Effector memory CD4-positive, alpha-beta T cell (primary cell): ENCODE measurements around the gene MACC1.
"Not testable (repeated sequence)": the region's sequence is repeated elsewhere in the genome, so short reads cannot be mapped to it uniquely, and the experiment has no call there.

ENCODE experiments used
- DNase-seq, 3 donors: peaks; one replicate each; pipeline ENCODE4 v3.0.0-alpha.2; 2020
- H3K27ac ChIP-seq: 2 replicates; pipeline ENCODE4 v1.7.0; 2013; ENCODE audit warnings: mild to moderate bottlenecking, low read length, moderate library complexity; ENCODE audit not compliant: insufficient read depth, poor library complexity, severe bottlenecking
- H3K27me3 ChIP-seq: replicated peaks from 2 replicates; pipeline ENCODE4 v1.7.0; 2013; ENCODE audit warnings: mild to moderate bottlenecking, low read length; ENCODE audit not compliant: insufficient read depth, control insufficient read depth, poor library complexity, severe bottlenecking
- H3K36me3 ChIP-seq: 2 replicates; pipeline ENCODE4 v1.7.0; 2013; ENCODE audit warnings: mild to moderate bottlenecking, low read length, moderate library complexity; ENCODE audit not compliant: control insufficient read depth, insufficient read depth
- H3K4me1 ChIP-seq: 2 replicates; pipeline ENCODE4 v1.7.0; 2013; ENCODE audit warnings: low read length, mild to moderate bottlenecking; ENCODE audit not compliant: control insufficient read depth, insufficient read depth, poor library complexity, severe bottlenecking
- H3K4me3 ChIP-seq: 2 replicates; pipeline ENCODE4 v1.7.0; 2013; ENCODE audit warnings: low read length, low read depth, mild to moderate bottlenecking; ENCODE audit not compliant: insufficient read depth, poor library complexity, severe bottlenecking
- H3K9me3 ChIP-seq: 2 replicates; pipeline ENCODE4 v1.7.0; 2013; ENCODE audit warnings: mild to moderate bottlenecking, low read length, moderate library complexity; ENCODE audit not compliant: control insufficient read depth

Gene MACC1

GRCh38 chr7:20122073-20122472 is 95.1 kb downstream of the MACC1 start:
- DNase-seq: no peak
- H3K36me3 ChIP-seq: no peaks in the 10 kb centered on the region
- no peaks in the 10 kb centered on the region for H3K9me3 ChIP-seq
- H3K4me1 ChIP-seq: no peaks in the 10 kb centered on the region
- H3K4me3 ChIP-seq: no peak overlapping the region
- H3K27ac ChIP-seq: no peak overlapping the region
- no peaks in the 10 kb centered on the region for H3K27me3 ChIP-seq

DNA sequence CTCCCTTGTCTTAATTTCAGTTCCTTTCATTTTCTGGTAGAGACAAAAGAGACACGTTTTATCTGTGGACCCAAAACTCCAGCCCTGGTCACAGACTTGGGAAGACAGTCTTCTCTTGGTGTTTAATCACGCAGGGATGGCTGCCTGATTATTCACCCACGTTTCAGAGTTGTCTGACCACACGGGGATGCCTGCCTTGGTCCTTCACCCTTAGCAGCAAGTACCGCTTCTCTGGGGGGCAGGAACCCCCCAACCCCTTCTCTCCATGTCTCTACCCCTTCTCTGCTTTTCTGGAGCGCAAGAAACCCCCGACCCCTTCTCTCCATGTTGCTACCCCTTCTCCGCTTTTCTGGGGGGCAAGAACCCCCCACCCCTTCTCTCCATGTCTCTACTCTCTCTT is 95.8 kb downstream of the MACC1 start:
- H3K4me1 ChIP-seq: no peaks in the 10 kb centered on the region
- no peaks in the 10 kb centered on the region for H3K9me3 ChIP-seq
- H3K27me3 ChIP-seq: no peaks in the 10 kb centered on the region
- no peaks in the 10 kb centered on the region for H3K36me3 ChIP-seq
- no peak overlapping the region for H3K27ac ChIP-seq
- no peak overlapping the region for H3K4me3 ChIP-seq
- DNase-seq: no peak

- not testable (repeated sequence) for H3K9me3 ChIP-seq, H3K27me3 ChIP-seq, DNase-seq, H3K4me1 ChIP-seq, H3K36me3 ChIP-seq, H3K27ac ChIP-seq, H3K4me3 ChIP-seq
Observed at GRCh38 chr7:20120611-20121168, 96.5 kb downstream of the MACC1 start.

DNA sequence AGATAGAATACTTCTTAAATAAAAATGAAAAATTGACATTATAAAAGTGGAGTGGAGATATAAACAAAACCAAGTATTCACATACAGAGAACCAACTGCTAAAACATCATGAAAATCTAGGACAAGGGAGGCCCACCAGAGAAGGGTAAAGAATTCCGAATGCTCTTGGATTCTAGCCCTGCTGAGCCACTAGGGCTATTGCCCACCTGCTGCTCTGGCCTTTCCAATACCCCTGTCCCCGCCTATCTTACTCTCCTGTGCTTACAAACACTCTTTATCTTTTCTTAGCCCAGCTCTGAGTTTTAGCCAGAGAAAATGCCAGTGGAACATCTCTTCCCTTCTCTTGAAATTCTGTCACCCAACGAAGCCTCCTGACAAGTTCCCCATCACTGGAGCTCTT is 100.3 kb downstream of the MACC1 start:
- H3K27ac ChIP-seq: no peak overlapping the region
- H3K9me3 ChIP-seq: no peaks in the 10 kb centered on the region
- no peaks in the 10 kb centered on the region for H3K4me1 ChIP-seq
- no peaks in the 10 kb centered on the region for H3K27me3 ChIP-seq
- no peak for DNase-seq
- H3K4me3 ChIP-seq: no peak overlapping the region
- H3K36me3 ChIP-seq: no peaks in the 10 kb centered on the region

GRCh38 chr7:20114468-20114867 is 102.7 kb downstream of the MACC1 start:
- Histone ChIP-seq H3K27me3 (no peaks in the 10 kb centered on the region), H3K36me3 (no peaks in the 10 kb centered on the region), H3K27ac (no peak overlapping the region), H3K4me3 (no peak overlapping the region), H3K9me3 (no peaks in the 10 kb centered on the region), H3K4me1 (no peaks in the 10 kb centered on the region)
- no peak for DNase-seq

DNA sequence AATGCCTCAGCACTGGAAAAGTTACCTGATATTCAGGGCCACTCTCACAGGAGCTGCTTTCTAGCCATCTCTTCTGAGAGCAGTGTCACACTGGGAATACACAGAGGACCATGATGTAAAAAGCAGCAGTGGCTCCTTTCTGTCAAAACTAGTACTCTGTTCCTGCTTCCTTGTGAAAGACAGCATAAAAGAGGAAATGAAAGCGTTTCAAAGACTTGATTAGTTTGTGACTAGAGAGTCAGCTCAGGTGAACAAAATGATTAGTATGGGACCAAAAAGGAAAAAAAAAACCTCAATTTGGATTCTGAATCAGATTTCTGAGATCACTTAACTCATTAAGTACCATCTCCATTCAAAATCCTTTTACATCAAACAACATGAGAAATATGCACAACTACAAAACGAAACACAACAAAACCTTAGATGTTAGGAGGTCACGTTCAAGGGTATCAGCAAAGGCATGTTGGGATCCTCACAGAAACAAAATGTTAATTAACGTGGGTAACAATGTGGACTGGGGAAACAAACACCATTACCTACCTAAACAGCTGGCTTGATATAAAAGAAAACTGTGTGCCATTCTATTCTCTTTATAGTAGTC is 103.7 kb downstream of the MACC1 start:
- H3K4me3 ChIP-seq: no peak overlapping the region
- DNase-seq: no peak
- H3K9me3 ChIP-seq: no peaks in the 10 kb centered on the region
- no peaks in the 10 kb centered on the region for H3K27me3 ChIP-seq
- H3K4me1 ChIP-seq: no peaks in the 10 kb centered on the region
- H3K27ac ChIP-seq: no peak overlapping the region
- no peaks in the 10 kb centered on the region for H3K36me3 ChIP-seq

DNA sequence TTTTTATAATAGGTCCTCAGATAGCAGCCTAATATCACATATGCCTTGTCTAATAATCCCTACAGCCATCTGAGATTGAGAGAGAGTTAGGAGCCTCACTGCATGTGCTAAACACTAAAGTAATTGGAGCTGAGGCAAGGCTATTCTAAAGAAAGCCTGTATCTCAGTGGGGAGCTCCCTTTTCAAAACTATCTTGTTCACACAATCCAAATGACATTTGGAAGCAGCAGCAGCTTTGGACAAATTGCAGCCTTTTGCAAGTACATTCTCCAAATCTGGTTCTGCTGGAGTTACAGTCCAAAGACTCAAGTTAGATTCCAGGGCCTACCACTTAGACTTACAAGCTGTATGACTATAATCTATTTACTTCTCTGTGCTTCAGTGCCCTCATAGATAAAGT is 104.5 kb downstream of the MACC1 start:
- Histone ChIP-seq H3K4me3 (no peak overlapping the region), H3K27me3 (no peaks in the 10 kb centered on the region), H3K36me3 (no peaks in the 10 kb centered on the region), H3K4me1 (no peaks in the 10 kb centered on the region), H3K27ac (no peak overlapping the region), H3K9me3 (no peaks in the 10 kb centered on the region)
- DNase-seq: no peak

DNA sequence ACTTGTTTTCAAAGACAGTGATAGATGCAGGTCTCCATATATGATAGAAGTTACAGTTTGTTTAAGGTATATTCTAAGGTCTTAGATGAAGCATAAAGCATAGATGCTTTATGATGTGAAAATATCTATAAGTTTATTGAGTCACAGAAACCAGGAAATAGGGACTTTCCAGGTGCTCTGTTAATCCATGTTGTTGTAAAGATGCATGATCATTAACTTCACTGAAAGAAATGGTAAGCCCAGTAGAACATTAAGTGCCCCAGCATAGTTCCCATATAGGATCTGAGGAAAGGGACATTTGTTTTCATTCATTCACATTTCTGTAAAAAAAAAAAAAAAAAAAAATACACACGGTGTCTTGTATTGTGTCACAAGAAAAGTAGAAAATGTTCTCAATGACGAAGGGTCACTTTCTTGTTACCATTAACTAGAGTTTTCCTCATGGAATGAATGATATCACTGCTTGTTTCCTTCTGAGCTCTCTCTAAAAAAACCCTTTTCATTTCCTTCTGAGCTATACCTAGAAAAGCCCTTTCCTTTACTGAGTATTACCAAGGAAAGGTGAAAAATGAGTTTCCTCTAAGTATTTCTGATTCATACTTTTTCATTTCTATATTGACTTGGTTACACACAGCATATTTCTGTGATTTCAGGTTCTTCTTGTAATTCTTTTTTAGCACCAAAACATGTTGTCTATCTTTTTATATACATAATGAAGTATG is 105.2 kb downstream of the MACC1 start:
- no peaks in the 10 kb centered on the region for H3K4me1 ChIP-seq
- no peaks in the 10 kb centered on the region for H3K27me3 ChIP-seq
- no peak for DNase-seq
- no peak overlapping the region for H3K4me3 ChIP-seq
- H3K9me3 ChIP-seq: no peaks in the 10 kb centered on the region
- no peak overlapping the region for H3K27ac ChIP-seq
- no peaks in the 10 kb centered on the region for H3K36me3 ChIP-seq

DNA sequence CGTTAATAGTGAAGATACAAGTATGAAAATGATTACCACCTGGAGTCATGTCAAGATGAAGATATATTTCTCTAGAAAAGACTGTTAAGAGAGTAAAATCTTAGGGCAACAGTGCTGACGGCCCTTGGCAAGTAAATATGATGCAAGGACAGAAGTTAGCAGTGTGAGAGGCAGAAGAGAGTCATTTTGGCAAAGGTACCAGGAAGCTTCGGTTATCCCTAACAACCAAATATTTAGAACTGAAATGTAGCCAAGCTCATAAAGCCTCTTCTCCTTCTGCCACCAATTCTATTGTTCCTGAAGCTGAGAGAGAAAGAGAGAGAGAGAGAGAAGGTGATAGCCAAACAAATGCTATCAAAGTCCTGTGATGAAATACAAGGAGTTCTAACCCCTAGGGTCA is 109.6 kb downstream of the MACC1 start:
- Histone ChIP-seq H3K36me3 (no peaks in the 10 kb centered on the region), H3K27me3 (no peaks in the 10 kb centered on the region), H3K27ac (no peak overlapping the region), H3K9me3 (no peaks in the 10 kb centered on the region), H3K4me3 (no peak overlapping the region), H3K4me1 (no peaks in the 10 kb centered on the region)
- no peak for DNase-seq

GRCh38 chr7:20104696-20105095 is 112.5 kb downstream of the MACC1 start:
- Histone ChIP-seq H3K4me1 (no peaks in the 10 kb centered on the region), H3K27ac (no peak overlapping the region), H3K4me3 (no peak overlapping the region), H3K36me3 (no peaks in the 10 kb centered on the region), H3K9me3 (no peaks in the 10 kb centered on the region), H3K27me3 (no peaks in the 10 kb centered on the region)
- no peak for DNase-seq
